Caco-2 (cell line): ENCODE data around the gene DUOX1. TPM values are rescaled to one million over a fixed set of nuclear protein-coding genes. Genes with fewer than 3 reads are reported as not detected.

Experiments used
- BruUV-seq: library from RNA; stranded (reverse); fragments of 400-500 nt; replicated peaks from 2 replicates; lab custom pipeline; 2021; lab: Mats Ljungman, UMichigan
- CTCF ChIA-PET: fragments of 300-600 bp; sonication (Branson Sonifier 250); formaldehyde crosslinking; loops from one replicate; lab custom pipeline; 2022; ENCODE audit warnings: antibody characterized with exemption; lab: Charles Lee
- POLR2A ChIA-PET: fragments of 300-600 bp; sonication (Branson Sonifier 250); formaldehyde crosslinking; loops from one replicate; lab custom pipeline; 2022; ENCODE audit warnings: antibody characterized with exemption; lab: Charles Lee
- DNase-seq, 2 experiments: peaks; one replicate each; pipeline versions ENCODE4 v3.0.0 to v3.0.0-alpha.2; 2020 to 2022
- H3K27me3 ChIP-seq: replicated peaks from 2 replicates; pipeline ENCODE4 v1.6.0; 2011; ENCODE audit warnings: low read length; ENCODE audit not compliant: control insufficient read depth, insufficient read depth
- H3K36me3 ChIP-seq: 2 replicates; pipeline ENCODE4 v1.5.1; 2011; ENCODE audit warnings: low read length; ENCODE audit not compliant: control insufficient read depth, insufficient read depth
- H3K4me1 ChIP-seq: fragments of 250-450 bp; sonication (Bioruptor Pico); 2 replicates; pipeline ENCODE4 v1.5.1; 2020; ENCODE audit warnings: mild to moderate bottlenecking
- H3K4me3 ChIP-seq: 2 replicates; pipeline ENCODE4 v1.5.1; 2011; ENCODE audit warnings: low read depth, mild to moderate bottlenecking, control low read depth, low read length
- H3K9me3 ChIP-seq: fragments of 250-450 bp; sonication (Bioruptor Pico); 2 replicates; pipeline ENCODE4 v1.5.1; 2020; ENCODE audit warnings: mild to moderate bottlenecking, moderate library complexity
- H3K27ac Mint-ChIP-seq: one replicate; pipeline ENCODE4 v1.8.0; 2022; ENCODE audit warnings: mixed read lengths; ENCODE audit not compliant: unreplicated experiment
- H3K27me3 Mint-ChIP-seq: one replicate; pipeline ENCODE4 v1.8.0; 2022; ENCODE audit warnings: mixed read lengths; ENCODE audit not compliant: insufficient read depth, unreplicated experiment
- H3K36me3 Mint-ChIP-seq: one replicate; pipeline ENCODE4 v1.8.0; 2022; ENCODE audit warnings: mild to moderate bottlenecking, mixed read lengths; ENCODE audit not compliant: insufficient read depth, unreplicated experiment
- H3K4me1 Mint-ChIP-seq: one replicate; pipeline ENCODE4 v1.8.0; 2022; ENCODE audit warnings: low read depth, mixed read lengths; ENCODE audit not compliant: unreplicated experiment
- H3K4me3 Mint-ChIP-seq: one replicate; pipeline ENCODE4 v1.8.0; 2022; ENCODE audit warnings: mild to moderate bottlenecking, moderate library complexity, mixed read lengths; ENCODE audit not compliant: unreplicated experiment
- H3K9me3 Mint-ChIP-seq: one replicate; pipeline ENCODE4 v1.8.0; 2022; ENCODE audit warnings: mixed read lengths; ENCODE audit not compliant: unreplicated experiment
- intact Hi-C: fragments of 100-400 bp; cut with micrococcal nuclease; formaldehyde crosslinking; loops from one replicate; pipeline ENCODE4 v1.10.0; 2022; ENCODE audit not compliant: unreplicated experiment
- total RNA-seq: library from RNA; stranded (reverse); gene quantifications from 2 replicates; pipeline ENCODE4 v1.2.3, GENCODE V29; 2022
- TF ChIP-seq, protein P1 (sequence below), 2 experiments: fragments of 200-600 bp in 1 of 2; IDR thresholded peaks; 1 replicate in 1 of 2; 2 replicates in 1 of 2; pipeline versions ENCODE4 v1.5.1 to v1.8.0; 2011 to 2022; ENCODE audit warnings: antibody characterized with exemption in 1 of 2, control low read depth in 1 of 2, inconsistent platforms in 1 of 2, low read depth in 1 of 2, low read length in 1 of 2, mild to moderate bottlenecking in 1 of 2, moderate library complexity in 1 of 2; ENCODE audit not compliant: insufficient read depth in 1 of 2, severe bottlenecking in 1 of 2, unreplicated experiment in 1 of 2

DUOX1 gene
- total RNA-seq, 1 experiment from 2014 or later: 0.14 TPM

DNA sequence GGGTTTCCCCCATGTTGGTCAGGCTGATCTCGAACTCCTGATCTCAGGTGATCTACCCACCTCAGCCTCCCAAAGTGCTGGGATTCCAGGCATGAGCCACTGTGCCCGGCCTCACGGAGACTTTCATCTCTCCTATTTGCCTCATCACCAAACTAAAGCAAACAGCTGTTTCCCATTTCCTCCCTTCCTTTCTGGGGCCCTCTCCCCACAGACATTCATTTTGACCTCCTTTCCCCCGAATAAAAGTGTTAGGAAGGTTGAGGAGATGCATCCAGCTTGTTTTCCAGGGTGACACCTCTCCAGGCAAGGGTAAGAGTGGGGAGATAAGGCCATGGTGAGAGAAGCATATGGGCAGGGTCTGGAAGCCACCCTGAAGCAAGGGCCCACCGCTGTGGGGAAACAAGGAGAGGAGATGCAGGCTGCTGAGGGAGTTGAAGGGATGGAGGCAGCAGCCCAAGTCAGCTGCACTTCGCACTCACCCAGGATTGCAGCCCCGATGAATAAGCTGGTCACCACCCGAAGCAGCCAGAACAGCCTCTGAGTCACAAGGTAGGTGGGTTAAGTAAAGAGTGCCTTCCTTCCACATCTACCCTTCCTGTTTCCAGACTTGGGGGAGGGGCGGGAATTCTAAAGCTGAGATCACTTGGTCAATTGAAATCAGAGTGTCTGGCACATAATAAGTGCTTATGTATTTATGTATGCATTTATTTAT, 7.9 kb upstream of the DUOX1 start:
- Histone ChIP-seq H3K36me3 (no peaks in the 10 kb centered on the region), H3K4me1 (peaks cover 21% of the 10 kb centered on the region; the same call in 1 of the 2 replicates), H3K4me3 (no peak overlapping the region), H3K9me3 (no peaks in the 10 kb centered on the region), H3K27me3 (no peaks in the 10 kb centered on the region)
- no peak for DNase-seq
- intact Hi-C loops: no loop called here
- Mint-ChIP-seq H3K27ac (no peak overlapping the region), H3K27me3 (no peaks in the 10 kb centered on the region), H3K4me1 (peaks cover 36% of the 10 kb centered on the region), H3K9me3 (peaks cover 12% of the 10 kb centered on the region), H3K36me3 (peaks cover 5% of the 10 kb centered on the region), H3K4me3 (no peak overlapping the region)
- BruUV-seq: no TSS peak
- TF ChIP-seq, protein P1, sequence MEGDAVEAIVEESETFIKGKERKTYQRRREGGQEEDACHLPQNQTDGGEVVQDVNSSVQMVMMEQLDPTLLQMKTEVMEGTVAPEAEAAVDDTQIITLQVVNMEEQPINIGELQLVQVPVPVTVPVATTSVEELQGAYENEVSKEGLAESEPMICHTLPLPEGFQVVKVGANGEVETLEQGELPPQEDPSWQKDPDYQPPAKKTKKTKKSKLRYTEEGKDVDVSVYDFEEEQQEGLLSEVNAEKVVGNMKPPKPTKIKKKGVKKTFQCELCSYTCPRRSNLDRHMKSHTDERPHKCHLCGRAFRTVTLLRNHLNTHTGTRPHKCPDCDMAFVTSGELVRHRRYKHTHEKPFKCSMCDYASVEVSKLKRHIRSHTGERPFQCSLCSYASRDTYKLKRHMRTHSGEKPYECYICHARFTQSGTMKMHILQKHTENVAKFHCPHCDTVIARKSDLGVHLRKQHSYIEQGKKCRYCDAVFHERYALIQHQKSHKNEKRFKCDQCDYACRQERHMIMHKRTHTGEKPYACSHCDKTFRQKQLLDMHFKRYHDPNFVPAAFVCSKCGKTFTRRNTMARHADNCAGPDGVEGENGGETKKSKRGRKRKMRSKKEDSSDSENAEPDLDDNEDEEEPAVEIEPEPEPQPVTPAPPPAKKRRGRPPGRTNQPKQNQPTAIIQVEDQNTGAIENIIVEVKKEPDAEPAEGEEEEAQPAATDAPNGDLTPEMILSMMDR (IDR thresholded peaks at IDR 0.05; ENCODE audit: insufficient read depth in 1 of 2, low read depth in 1 of 2, low read length in 1 of 2, severe bottlenecking in 1 of 2, unreplicated experiment in 1 of 2): no peak
- POLR2A ChIA-PET: no interaction called here
- CTCF ChIA-PET: interaction anchor here (0.6 to 1.5 kb wide), 2 partner anchors 39 to 41 kb away, joined by 3 to 5 read pairs; no protein-coding TSS in a partner anchor

DNA sequence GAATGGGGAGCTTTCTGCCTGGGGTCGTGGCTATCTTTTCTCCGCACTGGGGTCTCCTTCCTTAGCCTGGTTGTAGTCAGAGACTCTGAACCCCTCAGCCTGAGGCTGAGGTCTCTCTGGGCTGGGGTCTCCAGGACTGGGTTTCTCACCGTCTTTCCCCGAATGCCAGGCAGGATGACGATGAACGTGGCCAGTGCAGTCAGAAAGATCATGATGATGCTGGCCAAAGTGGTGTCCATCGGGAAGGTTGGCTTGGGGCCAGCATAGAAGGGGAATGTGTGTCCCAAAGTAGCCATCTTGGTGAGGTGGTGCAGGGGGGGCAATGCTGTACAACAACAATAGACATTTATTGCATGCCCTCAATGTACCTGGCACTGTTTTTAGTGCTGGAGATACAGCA, 7.1 kb upstream of the DUOX1 start:
- Mint-ChIP-seq H3K36me3 (peaks cover 5% of the 10 kb centered on the region), H3K27ac (no peak overlapping the region), H3K27me3 (no peaks in the 10 kb centered on the region), H3K4me3 (no peak overlapping the region), H3K9me3 (peaks cover 12% of the 10 kb centered on the region), H3K4me1 (peaks cover 34% of the 10 kb centered on the region)
- Histone ChIP-seq H3K36me3 (no peaks in the 10 kb centered on the region), H3K9me3 (no peaks in the 10 kb centered on the region), H3K4me1 (peaks cover 19% of the 10 kb centered on the region; the same call in 1 of the 2 replicates), H3K4me3 (no peak overlapping the region), H3K27me3 (no peaks in the 10 kb centered on the region)
- TF ChIP-seq, protein P1 (IDR thresholded peaks at IDR 0.05; ENCODE audit: insufficient read depth in 1 of 2, low read depth in 1 of 2, low read length in 1 of 2, severe bottlenecking in 1 of 2, unreplicated experiment in 1 of 2): no peak
- intact Hi-C loops: no loop called here
- no peak for DNase-seq
- BruUV-seq: no TSS peak
- ChIA-PET POLR2A (no interaction called here), CTCF (interaction anchor here (0.6 to 1.5 kb wide), 4 partner anchors 8 to 40 kb away, joined by 3 to 5 read pairs (median 4); partner anchors contain the start of genes DUOX2 and DUOXA2)

DNA sequence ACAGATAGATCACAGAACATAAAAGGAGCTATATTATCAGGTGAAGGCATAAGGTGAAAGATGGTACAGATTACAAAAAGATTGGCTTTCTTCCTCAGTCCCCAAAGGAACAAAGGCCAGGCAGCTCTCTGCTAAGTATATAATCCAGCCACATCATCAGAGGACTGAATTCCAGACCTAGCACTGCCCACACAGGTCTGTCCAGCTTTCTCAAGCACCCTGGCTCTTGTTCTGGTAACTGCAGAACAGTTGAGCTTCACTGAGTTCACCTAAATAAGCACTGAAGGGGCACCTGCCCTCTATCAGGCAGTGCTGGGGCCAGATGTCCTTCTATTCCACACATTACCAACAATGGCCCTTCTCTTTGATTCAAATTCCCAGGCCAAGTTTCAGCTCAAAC, 6.4 kb upstream of the DUOX1 start:
- H3K36me3 ChIP-seq: no peaks in the 10 kb centered on the region
- peaks cover 17% of the 10 kb centered on the region; the same call in 1 of the 2 replicates for H3K4me1 ChIP-seq
- no peaks in the 10 kb centered on the region for H3K9me3 ChIP-seq
- POLR2A ChIA-PET: no interaction called here
- intact Hi-C loops: no loop called here
- peak in 1 of 2 experiments; percentile 46 for DNase-seq
- no TSS peak for BruUV-seq
- Mint-ChIP-seq H3K4me3 (no peak overlapping the region), H3K9me3 (peaks cover 12% of the 10 kb centered on the region), H3K36me3 (no peaks in the 10 kb centered on the region), H3K4me1 (peaks cover 28% of the 10 kb centered on the region), H3K27me3 (no peaks in the 10 kb centered on the region), H3K27ac (no peak overlapping the region)
- H3K27me3 ChIP-seq: no peaks in the 10 kb centered on the region
- no peak overlapping the region for H3K4me3 ChIP-seq
- TF ChIP-seq, protein P1 (IDR thresholded peaks at IDR 0.05; ENCODE audit: insufficient read depth in 1 of 2, low read depth in 1 of 2, low read length in 1 of 2, severe bottlenecking in 1 of 2, unreplicated experiment in 1 of 2): no peak
- CTCF ChIA-PET: interaction anchor here (0.8 to 1.5 kb wide), 4 partner anchors 9 to 75 kb away, joined by 3 to 5 read pairs (median 4); partner anchors contain the start of genes DUOX2 and DUOXA2
